Measurements from ENCODE around the gene NPAS3.

The NPAS3 gene

GRCh38 chr14:33657476-33657875 lies 718.8 kb downstream of the NPAS3 start:
- no peak for DNase-seq

GRCh38 chr14:33660248-33660647 lies 721.6 kb downstream of the NPAS3 start:
- no peak for DNase-seq

GRCh38 chr14:33661101-33661500 lies 722.4 kb downstream of the NPAS3 start:
- no peak for DNase-seq

- DNase-seq: no peak
Measured at GRCh38 chr14:33668066-33668465, 729.4 kb downstream of the NPAS3 start.

- no peak for DNase-seq
Measured at GRCh38 chr14:33669111-33669510, 730.4 kb downstream of the NPAS3 start.

GRCh38 chr14:33670235-33670634 lies 731.6 kb downstream of the NPAS3 start:
- DNase-seq: no peak

- no peak for DNase-seq
Measured at GRCh38 chr14:33671556-33671955, 732.9 kb downstream of the NPAS3 start.

- DNase-seq: no peak
Measured at GRCh38 chr14:33674927-33675326, 736.2 kb downstream of the NPAS3 start.

GRCh38 chr14:33675415-33676130 lies 736.9 kb downstream of the NPAS3 start:
- no peak for DNase-seq

GRCh38 chr14:33676135-33676566 lies 737.5 kb downstream of the NPAS3 start:
- DNase-seq: no peak

- no peak for DNase-seq
Measured at GRCh38 chr14:33676891-33677290, 738.2 kb downstream of the NPAS3 start.

GRCh38 chr14:33678005-33678404 lies 739.3 kb downstream of the NPAS3 start:
- no peak for DNase-seq

GRCh38 chr14:33679025-33679424 lies 740.3 kb downstream of the NPAS3 start:
- no peak for DNase-seq

- no peak for DNase-seq
Measured at GRCh38 chr14:33679461-33680225, 741.0 kb downstream of the NPAS3 start.

GRCh38 chr14:33680873-33681272 lies 742.2 kb downstream of the NPAS3 start:
- no peak for DNase-seq

GRCh38 chr14:33682760-33683159 lies 744.1 kb downstream of the NPAS3 start:
- no peak for DNase-seq

GRCh38 chr14:33685026-33685425 lies 746.3 kb downstream of the NPAS3 start:
- no peak for DNase-seq

- no peak for DNase-seq
Measured at GRCh38 chr14:33685698-33686097, 747.0 kb downstream of the NPAS3 start.

GRCh38 chr14:33686218-33686617 lies 747.5 kb downstream of the NPAS3 start:
- DNase-seq: no peak

GRCh38 chr14:33686856-33687255 lies 748.2 kb downstream of the NPAS3 start:
- DNase-seq: no peak

GRCh38 chr14:33689680-33690079 lies 751.0 kb downstream of the NPAS3 start:
- DNase-seq: no peak

GRCh38 chr14:33691907-33692306 lies 753.2 kb downstream of the NPAS3 start:
- DNase-seq: no peak

GRCh38 chr14:33692762-33693161 lies 754.1 kb downstream of the NPAS3 start:
- DNase-seq: no peak

- DNase-seq: no peak
Measured at GRCh38 chr14:33693237-33693636, 754.6 kb downstream of the NPAS3 start.

Data from NCI-H1048 (cell line).